ENCODE measurements around the gene PTPN21.

DNA sequence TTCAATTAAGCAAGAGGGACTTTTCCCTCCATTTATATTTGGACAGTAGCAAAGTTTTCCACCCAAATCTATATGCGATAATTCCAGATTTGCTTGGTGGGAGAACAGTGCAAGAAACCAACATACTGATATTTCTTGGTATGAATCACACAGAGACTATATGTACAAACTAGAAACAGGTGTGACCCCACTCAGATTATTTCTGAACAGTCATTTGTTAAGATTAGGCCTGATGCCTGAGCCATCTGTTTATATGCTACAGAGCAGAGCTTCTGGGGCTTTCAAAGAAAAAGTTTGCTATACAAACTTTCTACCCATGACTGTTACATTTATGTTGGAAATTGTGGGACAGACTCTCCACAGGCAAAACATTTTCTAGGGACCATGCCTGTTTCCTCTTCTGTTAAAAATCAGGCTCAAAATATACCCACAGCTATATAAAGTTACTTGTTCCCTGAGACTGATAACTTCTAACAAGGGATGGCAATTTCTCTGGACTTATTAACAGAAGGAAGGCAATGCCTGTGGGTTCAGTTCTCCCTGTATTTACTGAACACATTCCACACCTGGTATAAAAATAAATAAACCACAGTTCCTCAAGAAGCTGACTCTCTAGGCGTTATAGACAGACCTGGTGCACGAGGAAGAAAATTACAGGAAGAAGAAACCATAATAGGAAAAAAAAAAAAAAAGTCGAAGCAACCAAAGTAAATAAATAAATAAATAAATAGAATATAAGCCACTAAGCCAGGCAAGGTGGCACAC, 8.0 kb downstream of the PTPN21 start:
- TF ChIP-seq CTCF (IDR thresholded peaks at IDR 0.05; ENCODE audit: poor library complexity): no peak
- no peak for TF ChIP-seq EZH2 (IDR thresholded peaks at IDR 0.05; ENCODE audit: borderline replicate concordance)
